SK-N-SH (cell line): ENCODE data around the gene TNFRSF21. TPM values are rescaled to one million over a fixed set of nuclear protein-coding genes. Genes with fewer than 3 reads are reported as not detected.

Experiments
- CTCF ChIA-PET: fragments of 300-600, 350-600 bp; formaldehyde crosslinking; extraction: SDS; loops from one replicate; lab custom pipeline; 2021; lab: Yijun Ruan, JAX
- POLR2A ChIA-PET: fragments of 350-600 bp; sonication (Branson Sonifier 250); formaldehyde crosslinking; extraction: SDS; loops from one replicate; lab custom pipeline; 2020; ENCODE audit warnings: antibody characterized with exemption, inconsistent platforms; lab: Yijun Ruan, JAX
- DNase-seq: peaks from one replicate; pipeline ENCODE4 v3.0.0; 2012
- H2AFZ ChIP-seq: fragments of 200-600 bp; sonication (generic); 2 replicates; pipeline ENCODE4 v1.8.1; 2016; ENCODE audit warnings: antibody characterized with exemption, mild to moderate bottlenecking, low read depth
- H3F3A ChIP-seq: fragments of 200-600 bp; sonication (generic); replicated peaks from 2 replicates; pipeline ENCODE3; 2016; ENCODE audit warnings: antibody characterized with exemption, mild to moderate bottlenecking; ENCODE audit not compliant: insufficient read depth
- H3K27ac ChIP-seq, 2 experiments: fragments of 200-500 bp in 1 of 2; fragments of 200-600 bp in 1 of 2; sonication (Bioruptor generic) in 1 of 2; sonication (generic), shearing (Covaris generic) in 1 of 2; 2 replicates each; pipeline versions ENCODE4 v1.5.1 to v1.6.1; 2014 to 2016; ENCODE audit warnings: low read depth in 2 of 2, inconsistent platforms in 1 of 2, low read length in 1 of 2, mild to moderate bottlenecking in 1 of 2, mixed read lengths in 1 of 2
- H3K27me3 ChIP-seq: fragments of 200-600 bp; sonication (generic), shearing (Covaris generic); 2 replicates; pipeline ENCODE4 v1.6.1; 2016; ENCODE audit warnings: mixed run types; ENCODE audit not compliant: insufficient read depth
- H3K36me3 ChIP-seq, 2 experiments: fragments of 200-500 bp in 1 of 2; fragments of 200-600 bp in 1 of 2; sonication (Bioruptor generic) in 1 of 2; sonication (generic) in 1 of 2; replicated peaks in 1 of 2; 2 replicates each; pipeline versions ENCODE3 to v1.5.1; 2014 to 2016; ENCODE audit warnings: low read length in 1 of 2, mild to moderate bottlenecking in 1 of 2; ENCODE audit not compliant: insufficient read depth in 2 of 2, control insufficient read depth in 1 of 2
- H3K4me1 ChIP-seq, 2 experiments: fragments of 200-500 bp in 1 of 2; fragments of 200-600 bp in 1 of 2; sonication (Bioruptor generic) in 1 of 2; sonication (generic), shearing (Covaris generic) in 1 of 2; 2 replicates each; pipeline versions ENCODE4 v1.5.1 to v1.6.1; 2014 to 2016; ENCODE audit warnings: low read depth in 1 of 2, low read length in 1 of 2, mixed run types in 1 of 2; ENCODE audit not compliant: insufficient read depth in 2 of 2, control insufficient read depth in 1 of 2
- H3K4me2 ChIP-seq: fragments of 200-600 bp; sonication (generic), shearing (Covaris generic); 2 replicates; pipeline ENCODE4 v1.6.1; 2017; ENCODE audit warnings: mixed run types
- H3K4me3 ChIP-seq, 2 experiments: fragments of 200-500 bp in 1 of 2; fragments of 200-600 bp in 1 of 2; sonication (Bioruptor generic) in 1 of 2; sonication (generic), shearing (Covaris generic) in 1 of 2; 2 replicates each; pipeline versions ENCODE4 v1.5.1 to v1.8.1; 2014 to 2016; ENCODE audit warnings: low read depth in 2 of 2, inconsistent platforms in 1 of 2, low read length in 1 of 2, mild to moderate bottlenecking in 1 of 2, mixed read lengths in 1 of 2, moderate library complexity in 1 of 2
- H3K79me2 ChIP-seq: fragments of 200-600 bp; sonication (generic); 2 replicates; pipeline ENCODE4 v1.8.1; 2017; ENCODE audit warnings: mild to moderate bottlenecking; ENCODE audit not compliant: insufficient read depth
- H3K9ac ChIP-seq: fragments of 200-600 bp; sonication (generic); 2 replicates; pipeline ENCODE4 v1.6.1; 2017; ENCODE audit warnings: mixed run types
- H3K9me2 ChIP-seq: fragments of 200-600 bp; sonication (generic); 2 replicates; pipeline ENCODE4 v1.6.1; 2017; ENCODE audit warnings: mixed run types
- H3K9me3 ChIP-seq: fragments of 200-600 bp; sonication (generic); 2 replicates; pipeline ENCODE4 v1.6.1; 2017; ENCODE audit warnings: mixed run types, mild to moderate bottlenecking, moderate library complexity
- H4K20me1 ChIP-seq: fragments of 200-600 bp; sonication (generic); 2 replicates; pipeline ENCODE4 v1.6.1; 2017; ENCODE audit warnings: mild to moderate bottlenecking, mixed run types; ENCODE audit not compliant: insufficient read depth
- CHD2 ChIP-seq: fragments of 150-350 bp; IDR thresholded peaks from 2 replicates; pipeline ENCODE4 v1.6.1; 2018; ENCODE audit warnings: low read length; ENCODE audit not compliant: partially characterized antibody
- EP300 ChIP-seq, 2 experiments: IDR thresholded peaks; 2 replicates each; pipeline versions ENCODE4 v1.4.0 to v1.6.1; 2012; ENCODE audit warnings: borderline replicate concordance in 1 of 2, low read depth in 1 of 2, low read length in 1 of 2
- EZH2phosphoT487 ChIP-seq: fragments of 200-600 bp; sonication (generic); IDR thresholded peaks from 2 replicates; pipeline ENCODE4 v1.6.1; 2017; ENCODE audit warnings: low read depth, mixed run types, mild to moderate bottlenecking, antibody characterized with exemption, moderate library complexity, borderline replicate concordance
- FOXJ3 ChIP-seq: sonication (generic); formaldehyde crosslinking; IDR thresholded peaks from 2 replicates; pipeline ENCODE4 v1.5.1; 2020; ENCODE audit warnings: mild to moderate bottlenecking, missing genetic modification reagents
- GABPA ChIP-seq: IDR thresholded peaks from 2 replicates; pipeline ENCODE4 v1.4.0; 2012; ENCODE audit warnings: low read depth, mild to moderate bottlenecking
- GATA2 ChIP-seq: sonication (generic); formaldehyde crosslinking; IDR thresholded peaks from 2 replicates; pipeline ENCODE4 v1.5.0; 2020; ENCODE audit warnings: mild to moderate bottlenecking, missing genetic modification reagents
- JUND ChIP-seq: IDR thresholded peaks from 2 replicates; pipeline ENCODE4 v1.4.0; 2012
- MEF2A ChIP-seq: IDR thresholded peaks from 2 replicates; pipeline ENCODE4 v1.4.0; 2012; ENCODE audit warnings: low read depth, borderline replicate concordance
- NRF1 ChIP-seq: IDR thresholded peaks from 2 replicates; pipeline ENCODE4 v1.6.1; 2012; ENCODE audit warnings: low read depth, mild to moderate bottlenecking, low read length
- POLR2AphosphoS5 ChIP-seq: IDR thresholded peaks from 2 replicates; pipeline ENCODE4 v1.6.1; 2012; ENCODE audit warnings: low read depth, low read length
- RAD21 ChIP-seq: IDR thresholded peaks from 2 replicates; pipeline ENCODE4 v1.6.1; 2012; ENCODE audit warnings: mild to moderate bottlenecking, low read length
- RCOR1 ChIP-seq: fragments of 150-350 bp; IDR thresholded peaks from 2 replicates; pipeline ENCODE4 v1.6.1; 2017; ENCODE audit warnings: antibody characterized with exemption, low read length
- RFX5 ChIP-seq: IDR thresholded peaks from 2 replicates; pipeline ENCODE4 v1.6.1; 2012; ENCODE audit warnings: mild to moderate bottlenecking, improper control_type of control experiment, low read length
- RXRA ChIP-seq: IDR thresholded peaks from 2 replicates; pipeline ENCODE4 v1.4.0; 2012; ENCODE audit warnings: low read depth, mild to moderate bottlenecking, borderline replicate concordance
- SIN3A ChIP-seq: IDR thresholded peaks from 2 replicates; pipeline ENCODE4 v1.6.1; 2012; ENCODE audit warnings: low read depth, mild to moderate bottlenecking, low read length, moderate library complexity, borderline replicate concordance
- SMC3 ChIP-seq: IDR thresholded peaks from 2 replicates; pipeline ENCODE4 v1.6.1; 2012; ENCODE audit warnings: low read depth, low read length, improper control_type of control experiment
- TEAD4 ChIP-seq: IDR thresholded peaks from 2 replicates; pipeline ENCODE4 v1.4.0; 2012; ENCODE audit warnings: mild to moderate bottlenecking, borderline replicate concordance; ENCODE audit not compliant: insufficient read depth
- YY1 ChIP-seq: IDR thresholded peaks from 2 replicates; pipeline ENCODE4 v1.4.0; 2012; ENCODE audit warnings: low read depth, mild to moderate bottlenecking
- WGBS: methylation state at CpG from one replicate; pipeline ENCODE4 v1.1.6; 2017; ENCODE audit warnings: low lambda C conversion rate; 5-methylcytosine and 5-hydroxymethylcytosine counted together
- polyA plus RNA-seq, 3 experiments: library from polyadenylated mRNA; depleted of rRNA; stranded (reverse); fragments of >200 nt; gene quantifications; 2 replicates each; pipeline ENCODE4 v1.2.3, GENCODE V29; 2012
- TF ChIP-seq, protein P1 (sequence below): fragments of 200-600 bp; sonication (generic); IDR thresholded peaks from 2 replicates; pipeline ENCODE4 v1.6.1; 2017; ENCODE audit warnings: antibody characterized with exemption, mild to moderate bottlenecking, moderate library complexity
- TF ChIP-seq, protein P2 (sequence below): IDR thresholded peaks from 2 replicates; pipeline ENCODE4 v1.6.1; 2012; ENCODE audit warnings: mild to moderate bottlenecking, low read depth, low read length, moderate library complexity
- TF ChIP-seq, protein P3 (sequence below): fragments of 150-350 bp; IDR thresholded peaks from 2 replicates; pipeline ENCODE4 v1.6.1; 2016; ENCODE audit warnings: mild to moderate bottlenecking, low read depth, low read length
- TF ChIP-seq, protein P4 (sequence below): IDR thresholded peaks from 2 replicates; pipeline ENCODE4 v1.4.0; 2012; ENCODE audit warnings: low read depth

TNFRSF21 gene
- polyA plus RNA-seq, 1 of the 3 experiments (the other 2 are of a cell fraction): 9.2 TPM

DNA sequence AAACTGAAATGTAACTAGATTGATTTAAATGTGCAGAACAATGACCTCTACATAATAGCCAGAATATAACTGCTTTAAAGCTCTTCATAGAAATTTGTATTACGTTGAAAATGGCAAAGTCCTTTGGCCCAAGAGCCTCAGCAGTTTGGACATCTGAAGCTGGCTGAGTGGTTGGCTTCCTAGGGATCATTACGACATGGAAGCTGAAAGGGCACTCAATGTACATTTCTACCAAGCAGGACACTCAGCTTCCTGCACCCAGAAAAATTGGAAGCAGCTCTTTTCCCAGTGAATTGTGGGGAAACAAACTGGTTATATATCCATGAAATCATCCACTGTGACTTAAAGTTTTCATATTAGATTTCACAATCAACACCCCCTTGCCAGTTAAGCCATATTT is 40.2 kb upstream of the TNFRSF21 start:
- Histone ChIP-seq H3K36me3 (no peaks in the 10 kb centered on the region), H3F3A (no peaks in the 10 kb centered on the region), H3K27ac (no peak overlapping the region), H3K4me3 (no peak overlapping the region), H3K27me3 (no peaks in the 10 kb centered on the region), H3K9me2 (no peaks in the 10 kb centered on the region), H4K20me1 (no peaks in the 10 kb centered on the region), H3K79me2 (no peaks in the 10 kb centered on the region), H2AFZ (no peak overlapping the region), H3K9me3 (no peaks in the 10 kb centered on the region), H3K9ac (no peak overlapping the region), H3K4me2 (no peak overlapping the region), H3K4me1 (no peaks in the 10 kb centered on the region)
- TF ChIP-seq YY1 (no peak), CHD2 (no peak), RXRA (no peak), MEF2A (no peak), RAD21 (no peak), EP300 (IDR thresholded peaks at IDR 0.05; ENCODE audit: borderline replicate concordance in 1 of 2, low read depth in 1 of 2, low read length in 1 of 2) (no peak), SMC3 (no peak), GABPA (no peak), FOXJ3 (CRISPR knock-in tag) (no peak), EZH2phosphoT487 (no peak)
- TF ChIP-seq, protein P1, sequence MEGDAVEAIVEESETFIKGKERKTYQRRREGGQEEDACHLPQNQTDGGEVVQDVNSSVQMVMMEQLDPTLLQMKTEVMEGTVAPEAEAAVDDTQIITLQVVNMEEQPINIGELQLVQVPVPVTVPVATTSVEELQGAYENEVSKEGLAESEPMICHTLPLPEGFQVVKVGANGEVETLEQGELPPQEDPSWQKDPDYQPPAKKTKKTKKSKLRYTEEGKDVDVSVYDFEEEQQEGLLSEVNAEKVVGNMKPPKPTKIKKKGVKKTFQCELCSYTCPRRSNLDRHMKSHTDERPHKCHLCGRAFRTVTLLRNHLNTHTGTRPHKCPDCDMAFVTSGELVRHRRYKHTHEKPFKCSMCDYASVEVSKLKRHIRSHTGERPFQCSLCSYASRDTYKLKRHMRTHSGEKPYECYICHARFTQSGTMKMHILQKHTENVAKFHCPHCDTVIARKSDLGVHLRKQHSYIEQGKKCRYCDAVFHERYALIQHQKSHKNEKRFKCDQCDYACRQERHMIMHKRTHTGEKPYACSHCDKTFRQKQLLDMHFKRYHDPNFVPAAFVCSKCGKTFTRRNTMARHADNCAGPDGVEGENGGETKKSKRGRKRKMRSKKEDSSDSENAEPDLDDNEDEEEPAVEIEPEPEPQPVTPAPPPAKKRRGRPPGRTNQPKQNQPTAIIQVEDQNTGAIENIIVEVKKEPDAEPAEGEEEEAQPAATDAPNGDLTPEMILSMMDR: no peak
- 3% methylated on average over 2 of the region's 2 CpGs for WGBS
- DNase-seq: no peak
- ChIA-PET POLR2A (no interaction called here), CTCF (interaction anchor here (1.2 to 1.3 kb wide), 2 partner anchors 11 to 502 kb away, joined by 3 to 6 read pairs; no protein-coding TSS in a partner anchor)

DNA sequence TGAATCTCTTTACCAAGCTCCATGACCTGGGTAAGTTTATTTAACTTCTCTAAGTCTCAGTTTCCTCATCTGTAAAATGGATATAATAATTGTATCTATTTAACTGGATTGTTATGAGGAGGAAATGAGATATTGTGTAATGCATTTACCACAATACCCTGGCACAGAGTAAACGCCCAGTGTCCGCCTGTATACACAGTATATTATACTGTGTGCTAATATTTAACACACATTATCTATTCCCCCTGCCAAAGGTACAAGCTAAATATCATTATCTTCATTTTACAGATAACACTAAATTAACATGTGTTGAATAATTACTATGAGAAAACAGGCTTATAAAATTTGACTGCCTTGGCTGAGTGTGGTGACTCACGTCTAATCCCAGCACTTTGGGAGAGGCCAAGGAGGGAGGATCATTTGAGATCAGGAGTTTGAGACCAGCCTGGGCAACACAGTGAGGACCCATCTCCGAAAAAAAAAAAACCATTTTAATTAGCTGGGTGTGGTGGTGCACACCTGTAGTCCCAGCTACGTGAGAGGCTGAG is 38.7 kb upstream of the TNFRSF21 start:
- H4K20me1 ChIP-seq: no peaks in the 10 kb centered on the region
- H3K36me3 ChIP-seq: no peaks in the 10 kb centered on the region
- no peak overlapping the region for H2AFZ ChIP-seq
- 13% methylated on average over 5 of the region's 5 CpGs for WGBS
- TF ChIP-seq YY1: no peak
- TF ChIP-seq MEF2A: no peak
- no peak for TF ChIP-seq RCOR1
- no peak for TF ChIP-seq EZH2phosphoT487
- TF ChIP-seq RXRA: no peak
- TF ChIP-seq TEAD4: no peak
- TF ChIP-seq POLR2AphosphoS5: no peak
- TF ChIP-seq SIN3A: no peak
- TF ChIP-seq, protein P2, sequence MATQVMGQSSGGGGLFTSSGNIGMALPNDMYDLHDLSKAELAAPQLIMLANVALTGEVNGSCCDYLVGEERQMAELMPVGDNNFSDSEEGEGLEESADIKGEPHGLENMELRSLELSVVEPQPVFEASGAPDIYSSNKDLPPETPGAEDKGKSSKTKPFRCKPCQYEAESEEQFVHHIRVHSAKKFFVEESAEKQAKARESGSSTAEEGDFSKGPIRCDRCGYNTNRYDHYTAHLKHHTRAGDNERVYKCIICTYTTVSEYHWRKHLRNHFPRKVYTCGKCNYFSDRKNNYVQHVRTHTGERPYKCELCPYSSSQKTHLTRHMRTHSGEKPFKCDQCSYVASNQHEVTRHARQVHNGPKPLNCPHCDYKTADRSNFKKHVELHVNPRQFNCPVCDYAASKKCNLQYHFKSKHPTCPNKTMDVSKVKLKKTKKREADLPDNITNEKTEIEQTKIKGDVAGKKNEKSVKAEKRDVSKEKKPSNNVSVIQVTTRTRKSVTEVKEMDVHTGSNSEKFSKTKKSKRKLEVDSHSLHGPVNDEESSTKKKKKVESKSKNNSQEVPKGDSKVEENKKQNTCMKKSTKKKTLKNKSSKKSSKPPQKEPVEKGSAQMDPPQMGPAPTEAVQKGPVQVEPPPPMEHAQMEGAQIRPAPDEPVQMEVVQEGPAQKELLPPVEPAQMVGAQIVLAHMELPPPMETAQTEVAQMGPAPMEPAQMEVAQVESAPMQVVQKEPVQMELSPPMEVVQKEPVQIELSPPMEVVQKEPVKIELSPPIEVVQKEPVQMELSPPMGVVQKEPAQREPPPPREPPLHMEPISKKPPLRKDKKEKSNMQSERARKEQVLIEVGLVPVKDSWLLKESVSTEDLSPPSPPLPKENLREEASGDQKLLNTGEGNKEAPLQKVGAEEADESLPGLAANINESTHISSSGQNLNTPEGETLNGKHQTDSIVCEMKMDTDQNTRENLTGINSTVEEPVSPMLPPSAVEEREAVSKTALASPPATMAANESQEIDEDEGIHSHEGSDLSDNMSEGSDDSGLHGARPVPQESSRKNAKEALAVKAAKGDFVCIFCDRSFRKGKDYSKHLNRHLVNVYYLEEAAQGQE: no peak
- no peak for TF ChIP-seq RFX5
- TF ChIP-seq, protein P3, sequence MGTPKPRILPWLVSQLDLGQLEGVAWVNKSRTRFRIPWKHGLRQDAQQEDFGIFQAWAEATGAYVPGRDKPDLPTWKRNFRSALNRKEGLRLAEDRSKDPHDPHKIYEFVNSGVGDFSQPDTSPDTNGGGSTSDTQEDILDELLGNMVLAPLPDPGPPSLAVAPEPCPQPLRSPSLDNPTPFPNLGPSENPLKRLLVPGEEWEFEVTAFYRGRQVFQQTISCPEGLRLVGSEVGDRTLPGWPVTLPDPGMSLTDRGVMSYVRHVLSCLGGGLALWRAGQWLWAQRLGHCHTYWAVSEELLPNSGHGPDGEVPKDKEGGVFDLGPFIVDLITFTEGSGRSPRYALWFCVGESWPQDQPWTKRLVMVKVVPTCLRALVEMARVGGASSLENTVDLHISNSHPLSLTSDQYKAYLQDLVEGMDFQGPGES: no peak
- TF ChIP-seq, protein P4, sequence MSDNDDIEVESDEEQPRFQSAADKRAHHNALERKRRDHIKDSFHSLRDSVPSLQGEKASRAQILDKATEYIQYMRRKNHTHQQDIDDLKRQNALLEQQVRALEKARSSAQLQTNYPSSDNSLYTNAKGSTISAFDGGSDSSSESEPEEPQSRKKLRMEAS: no peak
- no peak for TF ChIP-seq NRF1
- no peak for TF ChIP-seq GABPA
- TF ChIP-seq GATA2 (CRISPR knock-in tag): no peak
- TF ChIP-seq JUND: no peak
- no peak for TF ChIP-seq RAD21
- H3K27ac ChIP-seq: no peak overlapping the region
- no peaks in the 10 kb centered on the region for H3K4me1 ChIP-seq
- no peaks in the 10 kb centered on the region for H3F3A ChIP-seq
- H3K9ac ChIP-seq: no peak overlapping the region
- no peaks in the 10 kb centered on the region for H3K27me3 ChIP-seq
- ChIA-PET POLR2A (no interaction called here), CTCF (interaction anchor here (0.7 to 1.1 kb wide), 2 partner anchors 349 to 499 kb away, joined by 3 read pairs; no protein-coding TSS in a partner anchor)
- no peak overlapping the region for H3K4me2 ChIP-seq
- H3K9me3 ChIP-seq: no peaks in the 10 kb centered on the region
- H3K79me2 ChIP-seq: no peaks in the 10 kb centered on the region
- H3K9me2 ChIP-seq: no peaks in the 10 kb centered on the region
- H3K4me3 ChIP-seq: no peak overlapping the region
- DNase-seq: no peak
